K562 (cell line): ENCODE results near the gene C19orf67. TPM values are rescaled to one million over a fixed set of nuclear protein-coding genes. Genes with fewer than 3 reads are reported as not detected.
A peak's percentile ranks its signal among the peaks of the same experiment; 100 is the strongest.

Experiments used
- ATAC-seq: fragments of 200-7000 bp; cut with Tn5 transposase; 3 replicates; pipeline ENCODE4 v1.9.1; 2020; ENCODE audit warnings: moderate library complexity
- BruUV-seq: library from RNA; stranded (reverse); fragments of 400-500 nt; replicated peaks from 2 replicates; lab custom pipeline; 2021; lab: Mats Ljungman, UMichigan
- CTCF ChIA-PET: fragments of 300-600 bp; formaldehyde crosslinking; extraction: SDS; loops from one replicate; lab custom pipeline; 2021; ENCODE audit warnings: low intra/inter-chr PET ratio; lab: Yijun Ruan, JAX
- POLR2A ChIA-PET: fragments of 300-600, 350-650 bp; sonication (Branson Sonifier 250); formaldehyde crosslinking; extraction: SDS; loops from one replicate; lab custom pipeline; 2021; ENCODE audit warnings: antibody characterized with exemption, inconsistent platforms; lab: Yijun Ruan, JAX
- DNase-seq, 4 experiments: peaks; one replicate each; pipeline versions ENCODE4 v3.0.0 to v3.0.0-alpha.2; 2011 to 2018; ENCODE audit warnings: low spot score in 3 of 4, mixed read lengths in 3 of 4; ENCODE audit errors: extremely low read depth in 1 of 4
- FAIRE-seq: peaks from 2 replicates; lab custom pipeline; 2011; peaks lifted over from hg19 to GRCh38; lab: Jason Lieb, UNC
- H2AFZ ChIP-seq: 2 replicates; pipeline ENCODE4 v1.6.0; 2011; ENCODE audit warnings: low read depth, low read length, control low read depth, inconsistent platforms
- H3K27ac ChIP-seq: fragments of 200-600 bp; 3 replicates; pipeline ENCODE4 v1.8.0; 2011; ENCODE audit warnings: low read depth, mild to moderate bottlenecking, control low read depth, inconsistent platforms, low read length, moderate library complexity, mixed read lengths; ENCODE audit errors: extremely low read depth
- H3K27me3 ChIP-seq, 2 experiments: fragments of 300-600 bp in 1 of 2; 2 replicates in 1 of 2; 3 replicates in 1 of 2; pipeline versions ENCODE4 v1.6.0 to v1.8.0; 2011; ENCODE audit warnings: inconsistent platforms in 2 of 2, low read length in 2 of 2, mild to moderate bottlenecking in 1 of 2, mixed read lengths in 1 of 2, moderate library complexity in 1 of 2; ENCODE audit not compliant: control insufficient read depth in 2 of 2, insufficient read depth in 2 of 2
- H3K36me3 ChIP-seq: fragments of 300-600 bp; 3 replicates; pipeline ENCODE4 v1.8.0; 2011; ENCODE audit warnings: mild to moderate bottlenecking, low read length, inconsistent platforms; ENCODE audit not compliant: control insufficient read depth, insufficient read depth
- H3K4me1 ChIP-seq, 2 experiments: fragments of 200-600 bp in 1 of 2; replicated peaks in 1 of 2; 2 replicates in 1 of 2; 3 replicates in 1 of 2; pipeline versions ENCODE4 v1.5.1 to v1.8.0; 2011; ENCODE audit warnings: inconsistent platforms in 2 of 2, low read length in 2 of 2, mild to moderate bottlenecking in 1 of 2, mixed read lengths in 1 of 2, moderate library complexity in 1 of 2; ENCODE audit not compliant: control insufficient read depth in 2 of 2, insufficient read depth in 2 of 2
- H3K4me2 ChIP-seq: 2 replicates; pipeline ENCODE4 v1.6.1; 2011; ENCODE audit warnings: low read length, control low read depth, inconsistent platforms, mixed read lengths; ENCODE audit not compliant: insufficient read depth
- H3K4me3 ChIP-seq: fragments of 200-600 bp; sonication (generic), shearing (Covaris generic); 2 replicates; pipeline ENCODE4 v1.5.1; 2016; ENCODE audit warnings: control low read depth, inconsistent platforms
- H3K79me2 ChIP-seq: fragments of 200-600 bp; 3 replicates; pipeline ENCODE4 v1.8.0; 2011; ENCODE audit warnings: low read length, inconsistent platforms; ENCODE audit not compliant: control insufficient read depth, insufficient read depth
- H3K9ac ChIP-seq, 2 experiments: 2 replicates each; pipeline versions ENCODE4 v1.6.0 to v1.6.1; 2011; ENCODE audit warnings: low read depth in 2 of 2, low read length in 2 of 2, control low read depth in 1 of 2, inconsistent platforms in 1 of 2, mild to moderate bottlenecking in 1 of 2, mixed read lengths in 1 of 2; ENCODE audit not compliant: insufficient read depth in 1 of 2
- H3K9me1 ChIP-seq: one replicate; pipeline ENCODE4 v1.6.0; 2011; ENCODE audit warnings: inconsistent platforms, mild to moderate bottlenecking, low read length, moderate library complexity; ENCODE audit not compliant: control insufficient read depth, insufficient read depth
- H3K9me3 ChIP-seq: replicated peaks from 2 replicates; pipeline ENCODE4 v1.5.1; 2011; ENCODE audit warnings: low read depth, low read length, inconsistent platforms; ENCODE audit not compliant: control insufficient read depth, insufficient read depth
- H4K20me1 ChIP-seq: replicated peaks from 2 replicates; pipeline ENCODE4 v1.6.1; 2011; ENCODE audit warnings: low read length, inconsistent platforms, mixed read lengths; ENCODE audit not compliant: control insufficient read depth, insufficient read depth
- ARHGAP35 ChIP-seq: fragments of 450-650 bp; IDR thresholded peaks from 2 replicates; pipeline ENCODE4 v1.6.1; 2018; ENCODE audit not compliant: partially characterized antibody
- IFI16 ChIP-seq: fragments of 250-450 bp; sonication (Bioruptor Pico); IDR thresholded peaks from 2 replicates; pipeline ENCODE4 v2.1.2; 2022; ENCODE audit warnings: mild to moderate bottlenecking, inconsistent platforms
- NR2C1 ChIP-seq, 2 experiments: fragments of 450-650 bp; IDR thresholded peaks; 2 replicates each; pipeline ENCODE4 v1.6.1; 2017; ENCODE audit warnings: mild to moderate bottlenecking in 2 of 2, antibody characterized with exemption in 1 of 2, inconsistent platforms in 1 of 2, missing compliant biosample characterization in 1 of 2, missing genetic modification characterization in 1 of 2
- SOX6 ChIP-seq: fragments of 450-650 bp; IDR thresholded peaks from 2 replicates; pipeline ENCODE4 v1.6.1; 2014; ENCODE audit warnings: mild to moderate bottlenecking
- ZFPM2 ChIP-seq: fragments of 250-450 bp; sonication (Bioruptor Pico); IDR thresholded peaks from 2 replicates; pipeline ENCODE4 v1.5.1; 2022; ENCODE audit warnings: mild to moderate bottlenecking
- ZNF644 ChIP-seq: fragments of 200-800 bp; sonication (Bioruptor generic); IDR thresholded peaks from 2 replicates; pipeline ENCODE4 v1.6.1; 2016; ENCODE audit warnings: low read depth, missing genetic modification characterization, missing compliant biosample characterization
- WGBS: fragments of 100-300 bp; shearing (Covaris generic); methylation state at CpG from one replicate; pipeline ENCODE4 v1.1.6; 2016; ENCODE audit warnings: low coverage, mixed read lengths; ENCODE audit not compliant: insufficient coverage; ENCODE audit errors: missing lambda C conversion rate; 5-methylcytosine and 5-hydroxymethylcytosine counted together
- in situ Hi-C: fragments of 300-500 bp; cut with MboI; formaldehyde crosslinking; loops from 4 replicates; pipeline ENCODE4 v1.15.0; 2018; ENCODE audit warnings: inconsistent platforms, mixed read lengths
- intact Hi-C: fragments of 100-400 bp; cut with micrococcal nuclease; formaldehyde crosslinking; loops from 2 replicates; pipeline ENCODE4 v1.14.2; 2022
- polyA plus RNA-seq, 8 experiments: library from polyadenylated mRNA; depleted of rRNA in 4 of 8; stranded (reverse) in 5 of 8; unstranded in 3 of 8; fragments of >200 nt; fragmentation: Nextera tagmentation in 2 of 8; fragmentation: Illumina TruSeq in 1 of 8; extraction: Ambion mirVana in 2 of 8; extraction: Trizol in 1 of 8; gene quantifications; 2 replicates each; pipeline versions ENCODE4 v1.2.1 to v1.2.3, GENCODE V29; 2011 to 2014; ENCODE audit warnings: inconsistent platforms in 1 of 8, missing spikeins in 1 of 8
- total RNA-seq, 7 experiments: library from RNA; depleted of rRNA in 6 of 7; stranded (reverse); fragments of >200 nt in 6 of 7; fragmentation: Illumina TruSeq in 2 of 7; extraction: Trizol in 2 of 7; gene quantifications; 2 replicates each; pipeline versions ENCODE4 v1.2.1 to v1.2.3, GENCODE V29; 2011 to 2021; ENCODE audit warnings: low replicate concordance in 1 of 7
- TF ChIP-seq, protein P1 (sequence below): sonication (generic); formaldehyde crosslinking; IDR thresholded peaks from 2 replicates; pipeline ENCODE4 v1.8.1; 2023; ENCODE audit warnings: mild to moderate bottlenecking, missing genetic modification reagents
- TF ChIP-seq, protein P2 (sequence below): sonication (generic); formaldehyde crosslinking; IDR thresholded peaks from 2 replicates; pipeline ENCODE4 v1.8.0; 2022; ENCODE audit warnings: missing genetic modification reagents, mild to moderate bottlenecking, moderate library complexity, borderline replicate concordance
- TF ChIP-seq, protein P3 (sequence below), 2 experiments: IDR thresholded peaks; 2 replicates each; pipeline ENCODE4 v1.6.1; 2012; ENCODE audit warnings: improper control_type of control experiment in 2 of 2, low read depth in 2 of 2, low read length in 2 of 2, borderline replicate concordance in 1 of 2

C19orf67 gene
- total and polyA plus RNA-seq, 9 of the 15 experiments (the other 6 are each of a cell fraction or from before 2014, with no cell fraction given), result 0.29 to 1.8 (median 0.51) TPM; not detected in 3

DNA sequence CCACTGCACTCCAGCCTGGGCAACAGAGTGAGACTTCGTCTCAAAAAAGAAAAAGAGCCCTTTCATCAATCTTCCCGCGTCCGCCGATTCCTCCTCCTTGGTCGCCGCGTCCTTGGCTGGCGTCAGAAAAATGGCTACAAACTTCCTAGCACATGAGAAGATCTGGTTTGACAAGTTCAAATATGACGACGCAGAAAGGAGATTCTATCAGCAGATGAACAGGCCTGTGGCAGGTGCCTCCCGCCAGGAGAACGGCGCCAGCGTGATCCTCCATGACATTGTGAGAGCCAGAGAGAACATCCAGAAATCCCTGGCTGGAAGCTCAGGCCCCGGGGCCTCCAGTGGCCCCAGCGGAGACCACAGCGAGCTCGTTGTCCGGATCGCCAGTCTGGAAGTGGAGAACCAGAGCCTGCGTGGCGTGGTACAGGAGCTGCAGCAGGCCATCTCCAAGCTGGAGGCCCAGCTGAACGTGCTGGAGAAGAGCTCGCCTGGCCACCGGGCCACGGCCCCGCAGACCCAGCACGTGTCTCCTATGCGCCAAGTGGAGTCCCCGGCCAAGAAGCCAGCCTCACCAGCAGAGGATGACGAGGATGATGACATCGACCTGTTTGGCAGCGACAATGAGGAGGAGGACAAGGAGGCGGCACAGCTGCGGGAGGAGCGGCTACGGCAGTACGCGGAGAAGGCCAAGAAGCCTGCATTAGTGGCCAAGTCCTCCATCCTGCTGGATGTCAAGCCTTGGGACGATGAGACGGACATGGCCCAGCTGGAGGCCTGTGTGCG lies 15.1 kb downstream of the C19orf67 start:
- H3K4me1 ChIP-seq, result peaks cover 9 to 47% of the 10 kb centered on the region in 2 experiments; a peak in 4 of 5 replicates
- TF ChIP-seq, protein P1, sequence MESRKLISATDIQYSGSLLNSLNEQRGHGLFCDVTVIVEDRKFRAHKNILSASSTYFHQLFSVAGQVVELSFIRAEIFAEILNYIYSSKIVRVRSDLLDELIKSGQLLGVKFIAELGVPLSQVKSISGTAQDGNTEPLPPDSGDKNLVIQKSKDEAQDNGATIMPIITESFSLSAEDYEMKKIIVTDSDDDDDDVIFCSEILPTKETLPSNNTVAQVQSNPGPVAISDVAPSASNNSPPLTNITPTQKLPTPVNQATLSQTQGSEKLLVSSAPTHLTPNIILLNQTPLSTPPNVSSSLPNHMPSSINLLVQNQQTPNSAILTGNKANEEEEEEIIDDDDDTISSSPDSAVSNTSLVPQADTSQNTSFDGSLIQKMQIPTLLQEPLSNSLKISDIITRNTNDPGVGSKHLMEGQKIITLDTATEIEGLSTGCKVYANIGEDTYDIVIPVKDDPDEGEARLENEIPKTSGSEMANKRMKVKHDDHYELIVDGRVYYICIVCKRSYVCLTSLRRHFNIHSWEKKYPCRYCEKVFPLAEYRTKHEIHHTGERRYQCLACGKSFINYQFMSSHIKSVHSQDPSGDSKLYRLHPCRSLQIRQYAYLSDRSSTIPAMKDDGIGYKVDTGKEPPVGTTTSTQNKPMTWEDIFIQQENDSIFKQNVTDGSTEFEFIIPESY (CRISPR knock-in tag), result peak; percentile 90
- TF ChIP-seq ZNF644 (tag) (no peak), ZFPM2 (CRISPR knock-in tag) (no peak), NR2C1 (IDR thresholded peaks at IDR 0.05) (no peak), NR2C1 (tag; IDR thresholded peaks at IDR 0.05) (no peak), SOX6 (no peak), ARHGAP35 (no peak), IFI16 (CRISPR knock-in tag) (no peak)
- TF ChIP-seq, protein P2, sequence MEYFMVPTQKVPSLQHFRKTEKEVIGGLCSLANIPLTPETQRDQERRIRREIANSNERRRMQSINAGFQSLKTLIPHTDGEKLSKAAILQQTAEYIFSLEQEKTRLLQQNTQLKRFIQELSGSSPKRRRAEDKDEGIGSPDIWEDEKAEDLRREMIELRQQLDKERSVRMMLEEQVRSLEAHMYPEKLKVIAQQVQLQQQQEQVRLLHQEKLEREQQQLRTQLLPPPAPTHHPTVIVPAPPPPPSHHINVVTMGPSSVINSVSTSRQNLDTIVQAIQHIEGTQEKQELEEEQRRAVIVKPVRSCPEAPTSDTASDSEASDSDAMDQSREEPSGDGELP (CRISPR knock-in tag), result 0 out of 2 replicates have a peak, but pooled peaks have one; percentile 13
- TF ChIP-seq, protein P3, sequence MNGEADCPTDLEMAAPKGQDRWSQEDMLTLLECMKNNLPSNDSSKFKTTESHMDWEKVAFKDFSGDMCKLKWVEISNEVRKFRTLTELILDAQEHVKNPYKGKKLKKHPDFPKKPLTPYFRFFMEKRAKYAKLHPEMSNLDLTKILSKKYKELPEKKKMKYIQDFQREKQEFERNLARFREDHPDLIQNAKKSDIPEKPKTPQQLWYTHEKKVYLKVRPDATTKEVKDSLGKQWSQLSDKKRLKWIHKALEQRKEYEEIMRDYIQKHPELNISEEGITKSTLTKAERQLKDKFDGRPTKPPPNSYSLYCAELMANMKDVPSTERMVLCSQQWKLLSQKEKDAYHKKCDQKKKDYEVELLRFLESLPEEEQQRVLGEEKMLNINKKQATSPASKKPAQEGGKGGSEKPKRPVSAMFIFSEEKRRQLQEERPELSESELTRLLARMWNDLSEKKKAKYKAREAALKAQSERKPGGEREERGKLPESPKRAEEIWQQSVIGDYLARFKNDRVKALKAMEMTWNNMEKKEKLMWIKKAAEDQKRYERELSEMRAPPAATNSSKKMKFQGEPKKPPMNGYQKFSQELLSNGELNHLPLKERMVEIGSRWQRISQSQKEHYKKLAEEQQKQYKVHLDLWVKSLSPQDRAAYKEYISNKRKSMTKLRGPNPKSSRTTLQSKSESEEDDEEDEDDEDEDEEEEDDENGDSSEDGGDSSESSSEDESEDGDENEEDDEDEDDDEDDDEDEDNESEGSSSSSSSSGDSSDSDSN (IDR thresholded peaks at IDR 0.05; ENCODE audit: borderline replicate concordance in 1 of 2, low read depth in 2 of 2, low read length in 2 of 2), result no peak
- DNase-seq (no peak), FAIRE-seq (no peak), ATAC-seq (no peak)
- H2AFZ ChIP-seq, result no peak overlapping the region
- H3K9me3 ChIP-seq, result no peaks in the 10 kb centered on the region
- no TSS peak for BruUV-seq
- intact Hi-C loops, result no loop called here
- no peaks in the 10 kb centered on the region for H3K9me1 ChIP-seq
- ChIA-PET CTCF (no interaction called here), POLR2A (interaction anchor here (0.6 to 1.0 kb wide), 4 partner anchors 9 to 12 kb away, joined by 3 to 4 read pairs (median 4); no protein-coding TSS in a partner anchor)
- H3K79me2 ChIP-seq, result peaks cover 19% of the 10 kb centered on the region
- WGBS, result 75% methylated on average over 22 of the region's 43 CpGs
- in situ Hi-C loops, result loop anchor here (5.0 to 25.0 kb wide), 2 partner anchors 188 to 483 kb away; no protein-coding TSS in a partner anchor
- no peaks in the 10 kb centered on the region for H3K36me3 ChIP-seq
- no peak overlapping the region for H3K4me2 ChIP-seq
- H3K4me3 ChIP-seq, result no peak overlapping the region
- peak overlapping the region in 1 of 2 experiments; percentile 26; a peak in 1 of 4 replicates for H3K9ac ChIP-seq
- no peaks in the 10 kb centered on the region for H3K27me3 ChIP-seq
- no peak overlapping the region for H3K27ac ChIP-seq
- H4K20me1 ChIP-seq, result no peaks in the 10 kb centered on the region
